CD14-positive monocyte (primary cell): ENCODE data around the gene PXDC1. TPM values are rescaled to one million over a fixed set of nuclear protein-coding genes. Genes with fewer than 3 reads are reported as not detected.

Source experiments
- DNase-seq, 3 donors: peaks; one replicate each; pipeline ENCODE4 v3.0.0-alpha.2; 2011 to 2022
- H2AFZ ChIP-seq: 2 replicates; pipeline ENCODE4 v1.6.0; 2012; ENCODE audit warnings: mild to moderate bottlenecking, low read depth, low read length, inconsistent platforms; ENCODE audit not compliant: insufficient read depth, poor library complexity, severe bottlenecking
- H3K27ac ChIP-seq, 2 donors: 1 replicate in 1 of 2; 2 replicates in 1 of 2; pipeline ENCODE4 v1.5.1; 2012 to 2013; ENCODE audit warnings: low read length in 2 of 2, control low read depth in 1 of 2, inconsistent platforms in 1 of 2, low read depth in 1 of 2, mild to moderate bottlenecking in 1 of 2
- H3K27me3 ChIP-seq, 2 donors: one replicate each; pipeline versions ENCODE4 v1.6.0 to v1.6.1; 2011 to 2013; ENCODE audit warnings: low read length in 2 of 2; ENCODE audit not compliant: control insufficient read depth in 2 of 2, insufficient read depth in 2 of 2
- H3K36me3 ChIP-seq, 2 donors: replicated peaks in 1 of 2; 1 replicate in 1 of 2; 2 replicates in 1 of 2; pipeline versions ENCODE4 v1.5.1 to v1.6.1; 2012 to 2013; ENCODE audit warnings: low read length in 2 of 2, control low read depth in 1 of 2, inconsistent platforms in 1 of 2, mild to moderate bottlenecking in 1 of 2; ENCODE audit not compliant: insufficient read depth in 2 of 2, control insufficient read depth in 1 of 2
- H3K4me1 ChIP-seq, 2 donors: 1 replicate in 1 of 2; 2 replicates in 1 of 2; pipeline versions ENCODE4 v1.5.1 to v1.6.1; 2012 to 2013; ENCODE audit warnings: low read length in 2 of 2, control low read depth in 1 of 2, inconsistent platforms in 1 of 2, mild to moderate bottlenecking in 1 of 2, moderate library complexity in 1 of 2; ENCODE audit not compliant: insufficient read depth in 2 of 2, control insufficient read depth in 1 of 2
- H3K4me2 ChIP-seq: replicated peaks from 2 replicates; pipeline ENCODE3; 2012; ENCODE audit warnings: low read length, moderate library complexity, mild to moderate bottlenecking; ENCODE audit not compliant: poor library complexity, severe bottlenecking; ENCODE audit errors: extremely low read depth
- H3K4me3 ChIP-seq, 3 experiments: fragments of 200-600 bp in 1 of 3; sonication (generic) in 1 of 3; replicated peaks in 1 of 3; 1 replicate in 2 of 3; 2 replicates in 1 of 3; pipeline ENCODE4 v1.5.1; 2011 to 2013; ENCODE audit warnings: low read length in 3 of 3, mild to moderate bottlenecking in 3 of 3, control low read depth in 2 of 3, low read depth in 2 of 3, inconsistent platforms in 1 of 3, moderate library complexity in 1 of 3
- H3K79me2 ChIP-seq: 2 replicates; pipeline ENCODE4 v1.6.0; 2012; ENCODE audit warnings: mild to moderate bottlenecking, control low read depth, inconsistent platforms, low read length, moderate library complexity; ENCODE audit not compliant: insufficient read depth
- H3K9ac ChIP-seq: 2 replicates; pipeline ENCODE4 v1.6.0; 2017; ENCODE audit warnings: low read length, mild to moderate bottlenecking; ENCODE audit not compliant: insufficient read depth, poor library complexity, severe bottlenecking
- H3K9me3 ChIP-seq, 2 donors: replicated peaks in 1 of 2; 1 replicate in 1 of 2; 2 replicates in 1 of 2; pipeline versions ENCODE4 v1.5.1 to v1.6.1; 2012 to 2013; ENCODE audit warnings: low read length in 2 of 2, control low read depth in 1 of 2; ENCODE audit not compliant: control insufficient read depth in 1 of 2, insufficient read depth in 1 of 2
- H4K20me1 ChIP-seq: 2 replicates; pipeline ENCODE4 v1.6.0; 2012; ENCODE audit warnings: mild to moderate bottlenecking, low read length, control low read depth, moderate library complexity; ENCODE audit not compliant: insufficient read depth
- H3K27ac Mint-ChIP-seq, 7 donors: one replicate each; pipeline ENCODE4 v1.8.0; 2020; ENCODE audit warnings: mild to moderate bottlenecking in 7 of 7, mixed read lengths in 7 of 7, moderate library complexity in 6 of 7, inconsistent platforms in 2 of 7
- H3K27me3 Mint-ChIP-seq, 3 donors: one replicate each; pipeline ENCODE4 v1.8.0; 2021 to 2022; ENCODE audit warnings: low read depth in 3 of 3, mild to moderate bottlenecking in 3 of 3, mixed read lengths in 3 of 3, moderate library complexity in 3 of 3, inconsistent platforms in 1 of 3
- H3K36me3 Mint-ChIP-seq, 2 donors: one replicate each; pipeline ENCODE4 v1.8.0; 2020; ENCODE audit warnings: mixed read lengths in 2 of 2, inconsistent platforms in 1 of 2, mild to moderate bottlenecking in 1 of 2
- H3K4me1 Mint-ChIP-seq: one replicate; pipeline ENCODE4 v1.8.0; 2020; ENCODE audit warnings: mild to moderate bottlenecking, mixed read lengths
- H3K4me3 Mint-ChIP-seq, 2 donors: one replicate each; pipeline ENCODE4 v1.8.0; 2020; ENCODE audit warnings: mild to moderate bottlenecking in 2 of 2, mixed read lengths in 2 of 2, moderate library complexity in 1 of 2
- H3K9me3 Mint-ChIP-seq, 7 donors: one replicate each; pipeline ENCODE4 v1.8.0; 2020 to 2022; ENCODE audit warnings: mixed read lengths in 7 of 7, mild to moderate bottlenecking in 6 of 7, moderate library complexity in 6 of 7, inconsistent platforms in 2 of 7
- CTCF ChIP-seq: fragments of 200-600 bp; IDR thresholded peaks from one replicate; pipeline ENCODE4 v1.8.0; 2022; ENCODE audit warnings: antibody characterized with exemption, mild to moderate bottlenecking
- WGBS: methylation state at CpG from one replicate; pipeline ENCODE4 v1.1.5; 2013; ENCODE audit warnings: missing lambda C conversion rate; ENCODE audit not compliant: insufficient coverage; 5-methylcytosine and 5-hydroxymethylcytosine counted together
- intact Hi-C, 2 donors: fragments of 100-400 bp; cut with micrococcal nuclease; formaldehyde crosslinking; loops; one replicate each; pipeline versions ENCODE4 v1.15.0 to v1.15.1; 2023
- polyA plus RNA-seq, 3 donors: library from polyadenylated mRNA; depleted of rRNA in 1 of 3; unstranded in 2 of 3; stranded (reverse) in 1 of 3; fragments of 300-500 nt in 2 of 3; fragments of >200 nt in 1 of 3; fragmentation: Illumina TruSeq in 2 of 3; gene quantifications; 1 replicate in 2 of 3; 2 replicates in 1 of 3; pipeline ENCODE4 v1.2.3, GENCODE V29; 2012 to 2021

PXDC1 gene
- polyA plus RNA-seq, 3 donors = 0.48 to 0.92 (median 0.55) TPM

- no peak overlapping the region for H3K4me2 ChIP-seq
- no peaks in the 10 kb centered on the region for H3K36me3 Mint-ChIP-seq
- no peak overlapping the region for H3K27ac ChIP-seq
- H3K9ac ChIP-seq = no peak overlapping the region
- TF ChIP-seq CTCF = no peak
- DNase-seq = no peak
- H3K4me3 Mint-ChIP-seq = no peak overlapping the region
- no peaks in the 10 kb centered on the region for H3K9me3 Mint-ChIP-seq
- intact Hi-C loops = no loop called here
- H3K27me3 Mint-ChIP-seq = peaks cover 0 to 4% (median 2%) of the 10 kb centered on the region in 3 donors
- no peaks in the 10 kb centered on the region for H4K20me1 ChIP-seq
- no peak overlapping the region for H2AFZ ChIP-seq
- H3K4me1 Mint-ChIP-seq = peaks cover 20% of the 10 kb centered on the region
- peaks cover 11 to 23% of the 10 kb centered on the region in 2 donors for H3K4me1 ChIP-seq
- H3K79me2 ChIP-seq = no peaks in the 10 kb centered on the region
- H3K27me3 ChIP-seq = no peaks in the 10 kb centered on the region
- no peak overlapping the region for H3K27ac Mint-ChIP-seq
- no peaks in the 10 kb centered on the region for H3K9me3 ChIP-seq
- WGBS = 100% methylated on average over 1 of the region's 5 CpGs
- no peaks in the 10 kb centered on the region for H3K36me3 ChIP-seq
- H3K4me3 ChIP-seq = no peak overlapping the region
Measured at GRCh38 chr6:3764516-3765335, 13.2 kb upstream of the PXDC1 start.

- Mint-ChIP-seq H3K27ac (no peak overlapping the region), H3K4me3 (no peak overlapping the region), H3K27me3 (peaks cover 0 to 2% (median 2%) of the 10 kb centered on the region in 3 donors), H3K36me3 (no peaks in the 10 kb centered on the region), H3K4me1 (peaks cover 11% of the 10 kb centered on the region), H3K9me3 (no peaks in the 10 kb centered on the region)
- Histone ChIP-seq H3K27me3 (no peaks in the 10 kb centered on the region), H3K4me1 (peaks cover 7 to 14% of the 10 kb centered on the region in 2 donors), H3K4me2 (no peak overlapping the region), H4K20me1 (no peaks in the 10 kb centered on the region), H3K36me3 (no peaks in the 10 kb centered on the region), H3K4me3 (no peak overlapping the region), H3K9me3 (no peaks in the 10 kb centered on the region), H3K79me2 (no peaks in the 10 kb centered on the region), H2AFZ (no peak overlapping the region), H3K9ac (no peak overlapping the region), H3K27ac (no peak overlapping the region)
- TF ChIP-seq CTCF = no peak
- intact Hi-C loops = no loop called here
- WGBS = no CpG with 5 or more reads among the region's 6 CpGs
- DNase-seq = no peak
Measured at GRCh38 chr6:3762852-3763251, 11.3 kb upstream of the PXDC1 start.
